Measurements from ENCODE around the gene ESR1. TPM values are rescaled to one million over a fixed set of nuclear protein-coding genes. Genes with fewer than 3 reads are reported as not detected.

Gene ESR1
- polyA plus RNA-seq, 3 donors = 0.12 to 0.24 (median 0.23) TPM

- no peak overlapping the region for H2AFZ ChIP-seq (ENCODE audit: insufficient read depth, low read depth, low read length, poor library complexity, severe bottlenecking)
- intact Hi-C loops (cut with micrococcal nuclease) = no loop called here
- whole genome bisulfite sequencing (ENCODE audit: insufficient coverage) = 85% methylated on average over 2 of the region's 6 CpGs
- H3K36me3 Mint-ChIP-seq = no peaks in the 10 kb centered on the region
- H3K4me2 ChIP-seq (replicated peaks; ENCODE audit: extremely low read depth, low read length, poor library complexity, severe bottlenecking) = no peak overlapping the region
- DNase-seq = no peak
- no peaks in the 10 kb centered on the region for H3K9me3 ChIP-seq (replicated peaks in 1 of 2; ENCODE audit: control insufficient read depth in 1 of 2, insufficient read depth in 1 of 2, low read length in 2 of 2)
- H3K27ac ChIP-seq (ENCODE audit: low read depth in 1 of 2, low read length in 2 of 2) = no peak overlapping the region
- no peaks in the 10 kb centered on the region for H3K27me3 ChIP-seq (ENCODE audit: control insufficient read depth in 2 of 2, insufficient read depth in 2 of 2, low read length in 2 of 2)
- no peak overlapping the region for H3K9ac ChIP-seq (ENCODE audit: insufficient read depth, low read length, poor library complexity, severe bottlenecking)
- no peaks in the 10 kb centered on the region for H3K36me3 ChIP-seq (replicated peaks in 1 of 2; ENCODE audit: control insufficient read depth in 1 of 2, insufficient read depth in 2 of 2, low read length in 2 of 2)
- no peaks in the 10 kb centered on the region for H4K20me1 ChIP-seq (ENCODE audit: insufficient read depth, low read length)
- H3K4me3 Mint-ChIP-seq = no peak overlapping the region
- H3K9me3 Mint-ChIP-seq = peaks cover 0 to 6% (median 0%) of the 10 kb centered on the region in 7 donors
- peaks cover 0 to 2% (median 0%) of the 10 kb centered on the region in 3 donors for H3K27me3 Mint-ChIP-seq (ENCODE audit: low read depth in 3 of 3)
- no peaks in the 10 kb centered on the region for H3K4me1 Mint-ChIP-seq
- no peak overlapping the region for H3K4me3 ChIP-seq (replicated peaks in 1 of 3; ENCODE audit: low read depth in 2 of 3, low read length in 3 of 3)
- no peaks in the 10 kb centered on the region for H3K4me1 ChIP-seq (ENCODE audit: control insufficient read depth in 1 of 2, insufficient read depth in 2 of 2, low read length in 2 of 2)
- H3K27ac Mint-ChIP-seq = no peak overlapping the region
- TF ChIP-seq CTCF (IDR thresholded peaks at IDR 0.05) = no peak
- no peaks in the 10 kb centered on the region for H3K79me2 ChIP-seq (ENCODE audit: insufficient read depth, low read length)
Measured at GRCh38 chr6:152057832-152058498, 250.5 kb downstream of the ESR1 start.

- no peaks in the 10 kb centered on the region for H3K27me3 ChIP-seq (ENCODE audit: control insufficient read depth in 2 of 2, insufficient read depth in 2 of 2, low read length in 2 of 2)
- no CpG with 5 or more reads among the region's 2 CpGs for WGBS (ENCODE audit: insufficient coverage)
- peaks cover 0 to 2% (median 0%) of the 10 kb centered on the region in 3 donors for H3K27me3 Mint-ChIP-seq (ENCODE audit: low read depth in 3 of 3)
- no peak overlapping the region for H2AFZ ChIP-seq (ENCODE audit: insufficient read depth, low read depth, low read length, poor library complexity, severe bottlenecking)
- intact Hi-C loops (cut with micrococcal nuclease) = no loop called here
- H3K27ac Mint-ChIP-seq = no peak overlapping the region
- H3K9me3 ChIP-seq (replicated peaks in 1 of 2; ENCODE audit: control insufficient read depth in 1 of 2, insufficient read depth in 1 of 2, low read length in 2 of 2) = no peaks in the 10 kb centered on the region
- H3K9ac ChIP-seq (ENCODE audit: insufficient read depth, low read length, poor library complexity, severe bottlenecking) = no peak overlapping the region
- peaks cover 0 to 6% (median 0%) of the 10 kb centered on the region in 7 donors for H3K9me3 Mint-ChIP-seq
- no peaks in the 10 kb centered on the region for H3K79me2 ChIP-seq (ENCODE audit: insufficient read depth, low read length)
- H3K36me3 ChIP-seq (replicated peaks in 1 of 2; ENCODE audit: control insufficient read depth in 1 of 2, insufficient read depth in 2 of 2, low read length in 2 of 2) = no peaks in the 10 kb centered on the region
- H3K4me2 ChIP-seq (replicated peaks; ENCODE audit: extremely low read depth, low read length, poor library complexity, severe bottlenecking) = no peak overlapping the region
- H3K4me3 Mint-ChIP-seq = no peak overlapping the region
- no peaks in the 10 kb centered on the region for H3K36me3 Mint-ChIP-seq
- TF ChIP-seq CTCF (IDR thresholded peaks at IDR 0.05) = no peak
- H3K4me1 Mint-ChIP-seq = no peaks in the 10 kb centered on the region
- no peaks in the 10 kb centered on the region for H3K4me1 ChIP-seq (ENCODE audit: control insufficient read depth in 1 of 2, insufficient read depth in 2 of 2, low read length in 2 of 2)
- H3K4me3 ChIP-seq (replicated peaks in 1 of 3; ENCODE audit: low read depth in 2 of 3, low read length in 3 of 3) = no peak overlapping the region
- H3K27ac ChIP-seq (ENCODE audit: low read depth in 1 of 2, low read length in 2 of 2) = no peak overlapping the region
- DNase-seq = no peak
- no peaks in the 10 kb centered on the region for H4K20me1 ChIP-seq (ENCODE audit: insufficient read depth, low read length)
Measured at GRCh38 chr6:152059909-152060308, 252.4 kb downstream of the ESR1 start.

All from CD14-positive monocyte (primary cell).